ENCODE measurements around the gene KLHDC7B. TPM values are rescaled to one million over a fixed set of nuclear protein-coding genes. Genes with fewer than 3 reads are reported as not detected.

KLHDC7B gene
- total and polyA plus RNA-seq, 2 of the 13 experiments (the other 11 are each of a cell fraction or from before 2014, with no cell fraction given), result 0.11 TPM; not detected in 1

- TF ChIP-seq AGO2 (optimal IDR thresholded peaks at IDR 0.05; ENCODE audit: low read depth, low read length) (peak; percentile 95), ARHGAP35 (CRISPR knock-in tag; IDR thresholded peaks at IDR 0.05; ENCODE audit: borderline replicate concordance) (no peak), ZNF569 (CRISPR knock-in tag; IDR thresholded peaks at IDR 0.05; ENCODE audit: borderline replicate concordance) (no peak), BORCS8-MEF2B (CRISPR knock-in tag; IDR thresholded peaks at IDR 0.05) (peak; percentile 57; the same call in 1 of the 2 replicates), MEF2D (CRISPR knock-in tag; IDR thresholded peaks at IDR 0.05) (peak; percentile 33; the same call in 1 of the 2 replicates), ZNF225 (CRISPR knock-in tag; IDR thresholded peaks at IDR 0.05) (no peak), MTF1 (CRISPR knock-in tag; IDR thresholded peaks at IDR 0.05) (no peak), RBM39 (IDR thresholded peaks at IDR 0.05; ENCODE audit: low read depth, low read length, poor library complexity, severe bottlenecking) (peak; percentile 12), BRF2 (CRISPR knock-in tag; IDR thresholded peaks at IDR 0.05) (peak; percentile 42; the same call in 1 of the 2 replicates), TCF12 (IDR thresholded peaks at IDR 0.05) (no peak), TCF12 (CRISPR knock-in tag; IDR thresholded peaks at IDR 0.05) (0 out of 2 replicates have a peak, but pooled peaks have one; percentile 39), SATB2 (CRISPR knock-in tag; IDR thresholded peaks at IDR 0.05) (no peak), POLR2AphosphoS5 (IDR thresholded peaks at IDR 0.05; ENCODE audit: low read depth, low read length) (no peak), ZNF275 (CRISPR knock-in tag; IDR thresholded peaks at IDR 0.05; ENCODE audit: borderline replicate concordance) (peak; percentile 53; the same call in 1 of the 2 replicates), KDM2A (CRISPR knock-in tag; IDR thresholded peaks at IDR 0.05; ENCODE audit: borderline replicate concordance, low read depth) (peak; percentile 35), PITX1 (CRISPR knock-in tag; IDR thresholded peaks at IDR 0.05) (peak; percentile 53), HNRNPL (IDR thresholded peaks at IDR 0.05; ENCODE audit: low read depth, low read length) (0 out of 2 replicates have a peak, but pooled peaks have one; percentile 9), TMF1 (CRISPR knock-in tag; IDR thresholded peaks at IDR 0.05; ENCODE audit: low read depth) (0 out of 2 replicates have a peak, but pooled peaks have one; percentile 5), REXO4 (CRISPR knock-in tag; IDR thresholded peaks at IDR 0.05; ENCODE audit: borderline replicate concordance) (0 out of 2 replicates have a peak, but pooled peaks have one; percentile 12), ZNF326 (CRISPR knock-in tag; IDR thresholded peaks at IDR 0.05; ENCODE audit: borderline replicate concordance) (0 out of 2 replicates have a peak, but pooled peaks have one; percentile 56), TERF1 (CRISPR knock-in tag; IDR thresholded peaks at IDR 0.05) (no peak), ZNF329 (CRISPR knock-in tag; IDR thresholded peaks at IDR 0.05; ENCODE audit: low read depth) (0 out of 2 replicates have a peak, but pooled peaks have one; percentile 0)
- TF ChIP-seq, protein P1, sequence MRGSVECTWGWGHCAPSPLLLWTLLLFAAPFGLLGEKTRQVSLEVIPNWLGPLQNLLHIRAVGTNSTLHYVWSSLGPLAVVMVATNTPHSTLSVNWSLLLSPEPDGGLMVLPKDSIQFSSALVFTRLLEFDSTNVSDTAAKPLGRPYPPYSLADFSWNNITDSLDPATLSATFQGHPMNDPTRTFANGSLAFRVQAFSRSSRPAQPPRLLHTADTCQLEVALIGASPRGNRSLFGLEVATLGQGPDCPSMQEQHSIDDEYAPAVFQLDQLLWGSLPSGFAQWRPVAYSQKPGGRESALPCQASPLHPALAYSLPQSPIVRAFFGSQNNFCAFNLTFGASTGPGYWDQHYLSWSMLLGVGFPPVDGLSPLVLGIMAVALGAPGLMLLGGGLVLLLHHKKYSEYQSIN (CRISPR knock-in tag; IDR thresholded peaks at IDR 0.05; ENCODE audit: borderline replicate concordance), result no peak
- TF ChIP-seq, protein P2, sequence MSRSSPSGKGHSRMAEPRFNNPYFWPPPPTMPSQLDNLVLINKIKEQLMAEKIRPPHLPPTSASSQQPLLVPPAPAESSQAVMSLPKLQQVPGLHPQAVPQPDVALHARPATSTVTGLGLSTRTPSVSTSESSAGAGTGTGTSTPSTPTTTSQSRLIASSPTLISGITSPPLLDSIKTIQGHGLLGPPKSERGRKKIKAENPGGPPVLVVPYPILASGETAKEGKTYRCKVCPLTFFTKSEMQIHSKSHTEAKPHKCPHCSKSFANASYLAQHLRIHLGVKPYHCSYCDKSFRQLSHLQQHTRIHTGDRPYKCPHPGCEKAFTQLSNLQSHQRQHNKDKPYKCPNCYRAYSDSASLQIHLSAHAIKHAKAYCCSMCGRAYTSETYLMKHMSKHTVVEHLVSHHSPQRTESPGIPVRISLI (CRISPR knock-in tag; IDR thresholded peaks at IDR 0.05; ENCODE audit: borderline replicate concordance), result no peak
These were observed 16.2 kb upstream of the KLHDC7B start (continued) for GRCh38 chr22:50529416-50529896.
